ENCODE measurements around the gene DACH1. TPM values are rescaled to one million over a fixed set of nuclear protein-coding genes. Genes with fewer than 3 reads are reported as not detected.

The DACH1 gene
- total RNA-seq, 2 donors from 2014 or later: 1.4 to 1.5 TPM

DNA sequence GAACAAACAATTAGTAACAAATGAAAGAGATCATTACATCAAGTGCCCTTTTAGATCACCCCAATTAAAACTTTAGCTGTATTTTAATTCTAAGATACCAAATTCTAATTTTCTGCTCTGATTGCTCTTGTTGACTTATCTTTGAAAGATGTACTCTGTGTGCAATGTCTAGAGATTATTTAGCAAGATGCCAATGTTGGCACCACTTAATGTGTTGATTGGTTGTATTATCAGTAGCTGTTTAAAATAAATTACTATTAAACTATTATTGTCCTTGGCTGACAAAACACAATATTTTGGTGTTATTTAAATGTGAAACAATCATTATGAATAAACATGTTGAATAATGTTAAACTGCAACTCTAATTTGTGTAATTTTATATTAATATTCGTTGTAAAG lies 386.0 kb downstream of the DACH1 start:
- DNase-seq (ENCODE audit: low spot score): no peak
- intact Hi-C loops (cut with DNase I): no loop called here

GRCh38 chr13:71477735-71478134 lies 389.3 kb downstream of the DACH1 start:
- intact Hi-C loops (cut with DNase I): no loop called here
- DNase-seq (ENCODE audit: low spot score): no peak

DNA sequence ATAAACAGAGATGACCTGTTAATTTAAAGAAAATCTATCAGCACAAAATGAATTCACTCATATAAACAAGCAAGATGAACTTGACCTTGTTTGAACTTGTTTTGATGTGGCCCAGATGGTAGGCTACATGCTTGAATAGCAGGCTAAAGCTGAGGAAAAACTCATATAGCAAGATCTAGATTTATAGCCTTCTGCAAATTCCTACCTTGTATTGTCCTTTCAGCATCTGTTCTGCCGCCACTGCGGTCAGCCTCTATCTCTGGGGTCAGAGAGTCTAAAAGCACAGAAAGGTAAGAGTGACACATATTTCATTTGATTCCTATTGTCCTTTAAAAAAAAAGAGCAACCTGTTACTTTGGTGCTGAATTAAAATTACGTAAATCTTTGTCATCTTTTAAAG lies 392.1 kb downstream of the DACH1 start:
- intact Hi-C loops (cut with DNase I): no loop called here
- no peak for DNase-seq (ENCODE audit: low spot score)

GRCh38 chr13:71469626-71470025 lies 397.4 kb downstream of the DACH1 start:
- intact Hi-C loops (cut with DNase I): no loop called here
- DNase-seq (ENCODE audit: low spot score): no peak

- DNase-seq (ENCODE audit: low spot score): no peak
- intact Hi-C loops (cut with DNase I): no loop called here
Measured at GRCh38 chr13:71464686-71465085, 402.3 kb downstream of the DACH1 start.

DNA sequence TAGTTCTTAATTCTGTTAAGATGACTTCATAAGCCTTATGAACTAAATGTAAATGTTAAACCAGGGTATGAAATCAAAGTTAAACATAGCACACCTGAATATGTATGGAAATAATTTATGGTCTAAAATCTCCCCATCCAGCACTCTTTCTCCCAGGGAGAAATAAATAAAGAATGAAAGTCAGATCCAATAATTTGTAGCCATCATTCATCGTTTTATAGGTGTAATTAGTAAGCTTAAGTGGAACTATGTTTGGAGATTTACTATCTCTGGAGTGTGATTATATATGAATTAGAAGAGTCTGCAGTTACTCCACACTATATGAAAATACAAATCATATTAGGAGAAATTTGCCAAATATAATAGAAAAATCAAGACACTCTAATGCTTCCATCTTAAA lies 405.1 kb downstream of the DACH1 start:
- DNase-seq (ENCODE audit: low spot score): no peak

GRCh38 chr13:71460211-71460610 lies 406.8 kb downstream of the DACH1 start:
- intact Hi-C loops (cut with DNase I): no loop called here
- no peak for DNase-seq (ENCODE audit: low spot score)

More for the DNA sequence above, 405.1 kb downstream of the DACH1 start:
- intact Hi-C loops (cut with DNase I): no loop called here

DNA sequence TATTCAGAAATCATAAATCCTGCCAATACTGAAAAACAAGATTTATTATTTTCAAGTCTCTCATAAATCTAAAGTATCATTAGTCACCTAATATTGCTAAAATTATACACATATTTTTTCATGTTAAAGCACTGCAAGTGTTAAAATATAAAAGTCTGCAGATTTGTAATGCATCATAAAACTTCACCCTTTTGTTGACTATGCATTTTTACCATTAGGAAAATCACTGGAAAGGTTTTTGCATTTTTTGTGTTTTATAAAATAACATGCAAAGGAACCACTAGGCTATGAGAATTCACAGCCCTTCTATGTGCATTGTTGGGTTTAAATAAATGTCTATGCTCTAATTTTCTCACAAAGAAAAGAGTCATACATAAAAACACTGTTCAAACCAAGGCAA lies 407.3 kb downstream of the DACH1 start:
- no peak for DNase-seq (ENCODE audit: low spot score)
- intact Hi-C loops (cut with DNase I): no loop called here

- no peak for DNase-seq (ENCODE audit: low spot score)
- intact Hi-C loops (cut with DNase I): no loop called here
Measured at GRCh38 chr13:71457645-71458044, 409.4 kb downstream of the DACH1 start.

GRCh38 chr13:71456136-71456535 lies 410.9 kb downstream of the DACH1 start:
- intact Hi-C loops (cut with DNase I): no loop called here
- no peak for DNase-seq (ENCODE audit: low spot score)

DNA sequence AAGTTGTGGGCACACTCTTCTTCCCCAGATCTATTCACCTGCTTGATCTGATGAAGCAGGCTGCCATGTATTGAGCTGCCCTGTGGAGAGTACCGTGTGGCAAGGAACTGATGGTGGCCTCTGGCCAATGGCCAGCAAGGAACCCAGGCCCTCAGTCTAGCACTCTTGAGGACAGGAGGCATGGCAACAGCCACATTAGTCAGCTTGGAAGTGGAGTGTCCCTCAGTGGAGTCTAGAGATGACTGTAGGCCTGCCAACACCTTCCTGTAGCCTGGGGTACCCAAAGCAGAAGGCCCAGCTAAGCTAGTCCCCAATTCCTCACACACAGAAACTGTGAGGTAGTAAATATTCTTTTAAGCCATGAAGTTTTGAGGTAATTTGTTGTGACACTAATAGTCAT lies 412.5 kb downstream of the DACH1 start:
- no peak for DNase-seq (ENCODE audit: low spot score)
- intact Hi-C loops (cut with DNase I): no loop called here

DNA sequence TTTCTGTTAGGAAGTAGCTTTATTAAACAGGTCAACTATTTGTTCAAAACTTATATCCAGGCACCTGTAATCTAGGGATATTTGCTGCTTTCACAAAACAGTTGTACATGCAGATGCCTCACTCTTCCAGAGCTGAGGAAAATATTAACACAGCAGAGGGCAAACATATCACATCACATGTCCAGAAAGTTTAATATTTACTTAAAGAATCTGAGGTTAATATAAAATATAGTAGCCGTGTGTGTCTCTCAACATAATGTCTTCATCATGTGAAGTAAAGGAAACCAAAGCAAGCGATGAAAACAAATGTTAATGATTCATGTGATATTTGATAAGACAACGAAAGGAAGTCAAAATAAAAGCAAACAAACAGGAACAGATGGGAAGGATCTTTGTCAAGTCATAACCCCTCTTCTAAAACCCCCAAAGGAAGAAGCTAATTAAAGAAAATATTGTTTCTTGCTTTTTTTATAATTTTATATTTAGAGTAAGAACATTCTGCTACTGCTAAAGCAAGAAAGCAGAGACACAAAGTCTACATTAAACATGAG lies 418.8 kb downstream of the DACH1 start:
- no peak for DNase-seq (ENCODE audit: low spot score)
- intact Hi-C loops (cut with DNase I): no loop called here

DNA sequence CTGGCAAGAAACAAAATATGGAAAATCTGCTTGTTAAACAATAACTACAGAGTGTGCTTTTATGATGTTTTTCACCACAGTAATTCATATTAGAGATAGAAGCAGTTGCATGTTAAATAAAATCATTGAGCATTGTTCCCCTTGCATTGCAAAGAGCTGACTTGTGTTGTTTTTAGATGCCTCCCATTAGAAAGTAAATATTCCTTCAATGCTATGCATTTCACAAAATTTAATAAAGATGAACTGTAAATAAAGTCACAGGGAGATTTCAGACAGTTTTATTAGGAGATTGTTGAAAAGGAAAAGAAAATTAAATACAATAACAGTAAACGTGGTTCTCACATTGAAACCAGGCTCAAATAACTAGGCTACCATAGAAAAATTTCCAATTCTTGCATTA lies 429.3 kb downstream of the DACH1 start:
- intact Hi-C loops (cut with DNase I): no loop called here
- DNase-seq (ENCODE audit: low spot score): no peak

DNA sequence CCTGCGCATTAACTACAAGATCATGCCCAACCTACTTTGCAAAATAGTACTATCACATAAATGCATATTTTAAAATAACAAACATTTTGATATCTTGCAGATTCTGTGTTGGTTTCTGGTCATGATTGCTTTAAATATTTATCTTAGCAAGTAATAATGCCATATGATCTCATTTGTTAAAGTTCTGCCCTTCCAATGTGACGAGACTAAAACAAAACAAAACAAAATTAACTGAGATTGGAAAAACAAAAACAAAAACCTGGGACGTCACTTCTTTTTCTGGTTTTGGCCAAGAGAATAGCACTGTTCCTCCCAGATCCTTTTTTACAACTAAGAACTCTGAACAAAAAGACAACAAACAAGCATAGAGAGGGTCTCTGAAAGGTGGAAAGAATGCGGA lies 436.3 kb downstream of the DACH1 start:
- no peak for DNase-seq (ENCODE audit: low spot score)
- intact Hi-C loops (cut with DNase I): no loop called here

GRCh38 chr13:71417205-71417604 lies 449.8 kb downstream of the DACH1 start:
- intact Hi-C loops (cut with DNase I): no loop called here
- DNase-seq (ENCODE audit: low spot score): no peak

DNA sequence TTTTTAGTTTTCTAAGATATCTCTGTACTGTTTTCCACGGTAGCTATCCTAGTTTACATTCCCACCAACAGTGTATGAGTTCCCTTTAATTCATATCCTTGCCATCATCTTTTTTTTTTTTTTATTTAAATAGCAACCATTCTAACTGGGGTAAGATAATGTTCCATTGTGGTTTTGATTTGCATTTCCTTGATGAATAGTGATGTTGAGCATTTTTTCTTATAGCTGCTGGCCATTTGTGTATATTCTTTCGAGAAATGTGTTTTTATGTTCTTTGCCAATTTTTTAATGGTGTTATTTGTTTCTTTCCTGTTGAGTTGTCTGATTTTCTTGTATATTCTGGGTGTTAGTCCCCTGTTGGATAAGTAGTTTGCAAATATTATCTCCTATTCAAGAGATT lies 454.8 kb downstream of the DACH1 start:
- no peak for DNase-seq (ENCODE audit: low spot score)
- intact Hi-C loops (cut with DNase I): no loop called here

DNA sequence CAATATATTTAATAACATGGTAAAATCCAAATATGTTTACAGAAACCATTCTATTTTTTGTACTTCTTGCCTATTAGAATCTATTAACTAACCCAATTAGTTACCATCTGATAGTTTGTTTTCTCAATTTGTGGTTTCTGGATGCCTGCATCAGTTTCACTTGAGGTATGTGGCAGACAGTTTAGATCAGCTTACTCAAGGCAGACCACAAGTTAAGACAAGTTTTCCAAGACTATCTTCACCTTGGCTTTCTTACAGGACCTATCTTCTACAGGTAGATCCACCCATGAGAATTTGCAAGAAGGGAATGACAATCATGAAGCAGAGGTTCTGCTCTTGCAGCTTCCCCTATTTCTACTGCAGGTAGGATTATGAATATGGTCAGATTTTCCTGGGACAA lies 458.6 kb downstream of the DACH1 start:
- no peak for DNase-seq (ENCODE audit: low spot score)

DNA sequence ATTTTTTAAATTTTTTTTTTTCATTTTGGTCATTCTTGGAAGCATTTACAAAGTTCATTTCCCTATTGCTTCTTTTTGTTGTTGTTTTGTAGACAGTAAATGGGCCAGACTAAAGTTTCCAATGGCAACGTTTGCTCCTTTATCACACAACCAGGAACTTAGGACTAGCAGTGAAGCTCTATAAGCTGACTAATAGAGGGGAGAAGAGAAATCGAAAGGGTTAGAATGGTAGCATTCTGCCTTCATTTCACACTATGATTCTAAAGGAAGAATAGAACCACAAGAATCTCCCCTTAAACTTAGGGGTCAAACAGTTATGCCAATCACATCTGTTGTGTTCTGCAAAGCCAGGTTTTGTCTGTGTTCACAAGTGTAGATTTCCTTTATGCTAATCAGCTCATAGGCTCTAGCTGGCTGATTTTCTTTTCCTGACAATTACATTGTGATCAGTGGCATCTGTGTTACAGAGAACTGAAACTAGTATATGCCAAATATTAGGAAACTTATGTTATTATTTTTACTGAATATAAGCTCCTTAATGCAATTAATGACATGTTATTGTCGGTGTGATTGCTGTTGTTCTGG lies 467.3 kb downstream of the DACH1 start:
- no peak for DNase-seq (ENCODE audit: low spot score)

More for the DNA sequence above, 458.6 kb downstream of the DACH1 start:
- intact Hi-C loops (cut with DNase I): no loop called here

DNA sequence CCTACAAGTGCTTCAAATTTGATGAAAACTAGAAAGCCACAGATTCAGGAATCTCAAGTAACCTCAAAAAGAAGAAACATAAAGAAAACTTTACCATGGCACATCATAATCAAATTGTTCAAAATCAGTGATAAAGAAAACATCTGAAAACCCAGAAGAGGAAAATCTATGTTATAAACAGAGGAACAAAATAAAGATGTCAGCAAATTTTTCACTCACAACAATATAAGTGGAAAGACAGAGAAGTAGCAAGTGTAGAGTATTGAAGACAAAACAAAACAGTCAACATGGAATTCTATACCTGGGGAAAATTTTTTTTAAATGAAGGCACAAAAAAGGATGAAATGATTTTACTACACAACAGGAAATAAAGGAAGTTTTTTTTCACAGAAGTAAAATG lies 470.9 kb downstream of the DACH1 start:
- no peak for DNase-seq (ENCODE audit: low spot score)
- intact Hi-C loops (cut with DNase I): no loop called here

More for the DNA sequence above, 467.3 kb downstream of the DACH1 start:
- intact Hi-C loops (cut with DNase I): no loop called here

GRCh38 chr13:71395053-71395452 lies 472.0 kb downstream of the DACH1 start:
- intact Hi-C loops (cut with DNase I): no loop called here
- no peak for DNase-seq (ENCODE audit: low spot score)

DNA sequence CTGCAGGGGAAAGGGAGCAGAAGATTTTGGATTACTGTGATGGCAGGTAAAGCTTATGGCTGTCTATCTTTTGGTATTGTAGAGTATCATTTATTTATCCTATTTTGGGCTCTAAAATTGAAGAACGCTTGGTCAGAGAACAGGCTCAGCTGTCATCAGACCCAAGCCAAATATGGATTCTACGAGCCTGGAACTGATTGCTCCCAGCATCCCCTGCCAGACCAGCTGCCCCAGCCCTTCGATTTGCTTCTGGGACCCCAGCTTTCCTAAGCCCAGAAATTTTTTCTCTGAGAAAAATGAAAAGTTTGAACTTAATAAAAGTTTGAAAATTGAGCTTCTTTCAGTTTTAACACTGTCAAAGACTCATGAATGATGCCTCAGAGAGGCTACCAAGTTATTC lies 472.8 kb downstream of the DACH1 start:
- intact Hi-C loops (cut with DNase I): no loop called here
- no peak for DNase-seq (ENCODE audit: low spot score)
